ENCODE measurements around the gene COL6A2. TPM values are rescaled to one million over a fixed set of nuclear protein-coding genes. Genes with fewer than 3 reads are reported as not detected.
"Not testable (repeated sequence)": the region's sequence is repeated elsewhere in the genome, so short reads cannot be mapped to it uniquely, and the experiment has no call there.

The COL6A2 gene
- total and polyA plus RNA-seq, 10 donors: 101 to 259 (median 192) TPM

GRCh38 chr21:46138383-46138970 is 40.6 kb downstream of the COL6A2 start:
- 78 to 96% (median 81%) methylated on average over 14 to 28 of the region's 28 CpGs for WGBS, 5 donors
- peaks cover 0 to 4% (median 0%) of the 10 kb centered on the region in 8 donors for H3K9me3 ChIP-seq
- no peak overlapping the region for H3K27ac ChIP-seq
- peaks cover 0 to 38% (median 0%) of the 10 kb centered on the region in 7 donors for H3K27me3 ChIP-seq (replicated peaks in 1 of 7)
- no peaks in the 10 kb centered on the region for H3K36me3 ChIP-seq
- TF ChIP-seq POLR2A (IDR thresholded peaks at IDR 0.05) (no peak), CTCF (IDR thresholded peaks at IDR 0.05 in 8 of 11, conservative IDR thresholded peaks at IDR 0.05 in 3 of 11) (no peak), POLR2AphosphoS5 (IDR thresholded peaks at IDR 0.05) (no peak)
- intact Hi-C loops (cut with DNase I; ENCODE audit: low total_unique reads): no loop called here
- peaks cover 0 to 4% (median under 1%) of the 10 kb centered on the region in 6 donors for H3K4me1 ChIP-seq
- H3K4me3 ChIP-seq: no peak overlapping the region
- DNase-seq: no peak

GRCh38 chr21:46139686-46140085 is 41.8 kb downstream of the COL6A2 start:
- TF ChIP-seq CTCF (IDR thresholded peaks at IDR 0.05 in 8 of 11, conservative IDR thresholded peaks at IDR 0.05 in 3 of 11): no peak
- TF ChIP-seq POLR2A (IDR thresholded peaks at IDR 0.05): no peak
- TF ChIP-seq POLR2AphosphoS5 (IDR thresholded peaks at IDR 0.05): no peak
- H3K27me3 ChIP-seq (replicated peaks in 1 of 7): peaks cover 0 to 38% (median 0%) of the 10 kb centered on the region in 7 donors
- peaks cover 0 to 12% (median 7%) of the 10 kb centered on the region in 6 donors for H3K4me1 ChIP-seq
- H3K27ac ChIP-seq: no peak overlapping the region
- DNase-seq: no peak
- H3K36me3 ChIP-seq: no peaks in the 10 kb centered on the region
- H3K9me3 ChIP-seq: peaks cover 0 to 4% (median 0%) of the 10 kb centered on the region in 8 donors
- H3K4me3 ChIP-seq: no peak overlapping the region
- intact Hi-C loops (cut with DNase I; ENCODE audit: low total_unique reads): no loop called here
- 91 to 95% (median 94%) methylated on average over 13 to 15 of the region's 15 CpGs for WGBS, 5 donors

- H3K4me3 ChIP-seq; H3K36me3 ChIP-seq; H3K27ac ChIP-seq; intact Hi-C loops (cut with DNase I; ENCODE audit: low total_unique reads); DNase-seq; H3K9me3 ChIP-seq: not testable (repeated sequence)
- Histone ChIP-seq H3K27me3 (replicated peaks in 1 of 7) (peaks cover 0 to 38% (median 0%) of the 10 kb centered on the region in 7 donors), H3K4me1 (peaks cover 0 to 12% (median 7%) of the 10 kb centered on the region in 6 donors)
- 66 to 79% (median 67%) methylated on average over 29 of the region's 29 CpGs for WGBS, 5 donors
Observed at GRCh38 chr21:46140352-46141003, 42.6 kb downstream of the COL6A2 start.

- WGBS, 5 donors: 89 to 93% (median 91%) methylated on average over 43 to 45 of the region's 45 CpGs
- Histone ChIP-seq H3K4me1 (peaks cover 0 to 12% (median 7%) of the 10 kb centered on the region in 6 donors), H3K27ac (no peak overlapping the region), H3K27me3 (replicated peaks in 1 of 7) (peaks cover 0 to 30% (median 0%) of the 10 kb centered on the region in 7 donors), H3K9me3 (peaks cover 0 to 4% (median 0%) of the 10 kb centered on the region in 8 donors), H3K36me3 (no peaks in the 10 kb centered on the region), H3K4me3 (no peak overlapping the region)
- intact Hi-C loops (cut with DNase I; ENCODE audit: low total_unique reads): no loop called here
- no peak for TF ChIP-seq POLR2A (IDR thresholded peaks at IDR 0.05)
- TF ChIP-seq CTCF (IDR thresholded peaks at IDR 0.05 in 8 of 11, conservative IDR thresholded peaks at IDR 0.05 in 3 of 11): no peak
- no peak for TF ChIP-seq POLR2AphosphoS5 (IDR thresholded peaks at IDR 0.05)
- peak; percentile 70 for DNase-seq
Observed at GRCh38 chr21:46141767-46142581, 44.1 kb downstream of the COL6A2 start.

Data from spleen (tissue), 11 donors.